Measurements from ENCODE around the gene CMIP.

DNA sequence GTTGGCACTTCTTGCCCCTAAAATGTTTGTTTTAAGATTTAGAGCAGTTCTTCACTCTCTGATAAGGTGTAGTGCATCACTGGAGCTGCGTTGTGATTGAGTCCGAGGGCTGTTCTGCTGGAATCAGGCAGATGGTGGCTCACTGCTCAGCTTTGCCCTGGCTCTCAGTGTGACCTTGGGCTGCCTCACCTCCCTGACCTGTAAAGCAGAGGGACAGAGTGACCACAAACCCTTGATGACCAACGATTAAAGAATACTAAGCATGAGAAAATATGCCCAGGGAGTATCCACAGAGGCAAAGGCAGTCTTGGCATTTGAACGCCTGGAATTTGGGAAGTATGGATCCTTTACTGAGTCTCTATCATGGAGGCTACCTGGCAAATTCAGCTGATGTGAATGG, 18.1 kb downstream of the CMIP start:
- no peak for TF ChIP-seq POLR2A (IDR thresholded peaks at IDR 0.05; ENCODE audit: low read depth)
- TF ChIP-seq, protein P1, sequence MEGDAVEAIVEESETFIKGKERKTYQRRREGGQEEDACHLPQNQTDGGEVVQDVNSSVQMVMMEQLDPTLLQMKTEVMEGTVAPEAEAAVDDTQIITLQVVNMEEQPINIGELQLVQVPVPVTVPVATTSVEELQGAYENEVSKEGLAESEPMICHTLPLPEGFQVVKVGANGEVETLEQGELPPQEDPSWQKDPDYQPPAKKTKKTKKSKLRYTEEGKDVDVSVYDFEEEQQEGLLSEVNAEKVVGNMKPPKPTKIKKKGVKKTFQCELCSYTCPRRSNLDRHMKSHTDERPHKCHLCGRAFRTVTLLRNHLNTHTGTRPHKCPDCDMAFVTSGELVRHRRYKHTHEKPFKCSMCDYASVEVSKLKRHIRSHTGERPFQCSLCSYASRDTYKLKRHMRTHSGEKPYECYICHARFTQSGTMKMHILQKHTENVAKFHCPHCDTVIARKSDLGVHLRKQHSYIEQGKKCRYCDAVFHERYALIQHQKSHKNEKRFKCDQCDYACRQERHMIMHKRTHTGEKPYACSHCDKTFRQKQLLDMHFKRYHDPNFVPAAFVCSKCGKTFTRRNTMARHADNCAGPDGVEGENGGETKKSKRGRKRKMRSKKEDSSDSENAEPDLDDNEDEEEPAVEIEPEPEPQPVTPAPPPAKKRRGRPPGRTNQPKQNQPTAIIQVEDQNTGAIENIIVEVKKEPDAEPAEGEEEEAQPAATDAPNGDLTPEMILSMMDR (IDR thresholded peaks at IDR 0.05) = no peak
- no peak for TF ChIP-seq POLR2AphosphoS5 (IDR thresholded peaks at IDR 0.05)
- TF ChIP-seq EP300 (IDR thresholded peaks at IDR 0.05) = no peak

Data from esophagus muscularis mucosa (tissue), 4 donors.